Astrocyte (in vitro differentiated cells and primary cell): ENCODE results near the gene MAGI1. TPM values are rescaled to one million over a fixed set of nuclear protein-coding genes. Genes with fewer than 3 reads are reported as not detected.

Experiments used
- DNase-seq: peaks from one replicate; pipeline ENCODE4 v3.0.0-alpha.2; 2010; ENCODE audit warnings: low read depth
- FAIRE-seq: peaks from 2 replicates; lab custom pipeline; 2011; peaks lifted over from hg19 to GRCh38; lab: Jason Lieb, UNC
- H2AFZ ChIP-seq: 2 replicates; pipeline ENCODE4 v1.6.0; 2012; ENCODE audit warnings: low read depth, low read length, inconsistent platforms
- H3K27ac ChIP-seq: 2 replicates; pipeline ENCODE4 v1.5.1; 2011; ENCODE audit warnings: low read depth, low read length, inconsistent platforms
- H3K27me3 ChIP-seq: 2 replicates; pipeline ENCODE4 v1.6.0; 2011; ENCODE audit warnings: low read length, inconsistent platforms; ENCODE audit not compliant: insufficient read depth
- H3K36me3 ChIP-seq: 2 replicates; pipeline ENCODE4 v1.5.1; 2011; ENCODE audit warnings: low read length, inconsistent platforms; ENCODE audit not compliant: insufficient read depth
- H3K4me1 ChIP-seq: 2 replicates; pipeline ENCODE4 v1.5.1; 2011; ENCODE audit warnings: low read length, inconsistent platforms; ENCODE audit not compliant: insufficient read depth
- H3K4me2 ChIP-seq: 2 replicates; pipeline ENCODE4 v1.6.0; 2012; ENCODE audit warnings: low read length, inconsistent platforms
- H3K4me3 ChIP-seq: 2 replicates; pipeline ENCODE4 v1.5.1; 2011; ENCODE audit warnings: low read depth, mild to moderate bottlenecking, low read length, inconsistent platforms; ENCODE audit not compliant: insufficient read depth
- H3K79me2 ChIP-seq: 2 replicates; pipeline ENCODE4 v1.6.0; 2012; ENCODE audit warnings: mild to moderate bottlenecking, low read length, inconsistent platforms; ENCODE audit not compliant: insufficient read depth
- H3K9ac ChIP-seq: 2 replicates; pipeline ENCODE4 v1.6.0; 2012; ENCODE audit warnings: mild to moderate bottlenecking, low read length, inconsistent platforms
- H3K9me3 ChIP-seq: 2 replicates; pipeline ENCODE4 v1.5.1; 2012; ENCODE audit warnings: low read depth, mild to moderate bottlenecking, low read length, inconsistent platforms; ENCODE audit not compliant: insufficient read depth
- H4K20me1 ChIP-seq: 2 replicates; pipeline ENCODE4 v1.6.0; 2012; ENCODE audit warnings: low read length, inconsistent platforms; ENCODE audit not compliant: insufficient read depth
- H3K27ac Mint-ChIP-seq: one replicate; pipeline ENCODE4 v1.8.0; 2021; ENCODE audit warnings: mild to moderate bottlenecking, mixed read lengths; ENCODE audit not compliant: unreplicated experiment
- H3K27me3 Mint-ChIP-seq: one replicate; pipeline ENCODE4 v1.8.0; 2021; ENCODE audit warnings: low read depth, mixed read lengths; ENCODE audit not compliant: unreplicated experiment
- H3K36me3 Mint-ChIP-seq: one replicate; pipeline ENCODE4 v1.8.0; 2021; ENCODE audit warnings: low read depth, mixed read lengths; ENCODE audit not compliant: unreplicated experiment
- H3K4me1 Mint-ChIP-seq: one replicate; pipeline ENCODE4 v1.8.0; 2021; ENCODE audit warnings: low read depth, mixed read lengths; ENCODE audit not compliant: unreplicated experiment
- H3K4me3 Mint-ChIP-seq: one replicate; pipeline ENCODE4 v1.8.0; 2021; ENCODE audit warnings: mild to moderate bottlenecking, moderate library complexity, mixed read lengths; ENCODE audit not compliant: unreplicated experiment
- H3K9me3 Mint-ChIP-seq: one replicate; pipeline ENCODE4 v1.8.0; 2021; ENCODE audit warnings: mild to moderate bottlenecking, mixed read lengths; ENCODE audit not compliant: unreplicated experiment
- EZH2 ChIP-seq: IDR thresholded peaks from 2 replicates; pipeline ENCODE4 v1.6.1; 2012; ENCODE audit warnings: mild to moderate bottlenecking, low read length, inconsistent platforms; ENCODE audit not compliant: insufficient read depth
- total RNA-seq: library from RNA; stranded (reverse); gene quantifications from 2 replicates; pipeline ENCODE4 v1.2.1, GENCODE V29; 2021
- TF ChIP-seq, protein P1 (sequence below): IDR thresholded peaks from 2 replicates; pipeline ENCODE4 v1.5.1; 2011; ENCODE audit warnings: low read depth, mild to moderate bottlenecking, inconsistent platforms, low read length, moderate library complexity; ENCODE audit not compliant: insufficient read depth

The MAGI1 gene
- total RNA-seq, 1 donor from 2014 or later: 31.8 TPM

- Histone ChIP-seq H4K20me1 (peaks cover 4% of the 10 kb centered on the region), H3K27ac (no peak overlapping the region), H2AFZ (no peak overlapping the region), H3K4me1 (peaks cover 9% of the 10 kb centered on the region), H3K36me3 (no peaks in the 10 kb centered on the region), H3K4me3 (no peak overlapping the region), H3K9me3 (no peaks in the 10 kb centered on the region), H3K9ac (no peak overlapping the region), H3K27me3 (no peaks in the 10 kb centered on the region), H3K4me2 (no peak overlapping the region), H3K79me2 (no peaks in the 10 kb centered on the region)
- Mint-ChIP-seq H3K4me1 (peaks cover 13% of the 10 kb centered on the region), H3K36me3 (peaks cover 2% of the 10 kb centered on the region), H3K9me3 (no peaks in the 10 kb centered on the region), H3K27ac (no peak overlapping the region), H3K27me3 (no peaks in the 10 kb centered on the region), H3K4me3 (no peak overlapping the region)
- FAIRE-seq (no peak), DNase-seq (peak; percentile 62)
- no peak for TF ChIP-seq EZH2
- TF ChIP-seq, protein P1, sequence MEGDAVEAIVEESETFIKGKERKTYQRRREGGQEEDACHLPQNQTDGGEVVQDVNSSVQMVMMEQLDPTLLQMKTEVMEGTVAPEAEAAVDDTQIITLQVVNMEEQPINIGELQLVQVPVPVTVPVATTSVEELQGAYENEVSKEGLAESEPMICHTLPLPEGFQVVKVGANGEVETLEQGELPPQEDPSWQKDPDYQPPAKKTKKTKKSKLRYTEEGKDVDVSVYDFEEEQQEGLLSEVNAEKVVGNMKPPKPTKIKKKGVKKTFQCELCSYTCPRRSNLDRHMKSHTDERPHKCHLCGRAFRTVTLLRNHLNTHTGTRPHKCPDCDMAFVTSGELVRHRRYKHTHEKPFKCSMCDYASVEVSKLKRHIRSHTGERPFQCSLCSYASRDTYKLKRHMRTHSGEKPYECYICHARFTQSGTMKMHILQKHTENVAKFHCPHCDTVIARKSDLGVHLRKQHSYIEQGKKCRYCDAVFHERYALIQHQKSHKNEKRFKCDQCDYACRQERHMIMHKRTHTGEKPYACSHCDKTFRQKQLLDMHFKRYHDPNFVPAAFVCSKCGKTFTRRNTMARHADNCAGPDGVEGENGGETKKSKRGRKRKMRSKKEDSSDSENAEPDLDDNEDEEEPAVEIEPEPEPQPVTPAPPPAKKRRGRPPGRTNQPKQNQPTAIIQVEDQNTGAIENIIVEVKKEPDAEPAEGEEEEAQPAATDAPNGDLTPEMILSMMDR: no peak
Observed at GRCh38 chr3:65978116-65978515, 60.6 kb downstream of the MAGI1 start.

DNA sequence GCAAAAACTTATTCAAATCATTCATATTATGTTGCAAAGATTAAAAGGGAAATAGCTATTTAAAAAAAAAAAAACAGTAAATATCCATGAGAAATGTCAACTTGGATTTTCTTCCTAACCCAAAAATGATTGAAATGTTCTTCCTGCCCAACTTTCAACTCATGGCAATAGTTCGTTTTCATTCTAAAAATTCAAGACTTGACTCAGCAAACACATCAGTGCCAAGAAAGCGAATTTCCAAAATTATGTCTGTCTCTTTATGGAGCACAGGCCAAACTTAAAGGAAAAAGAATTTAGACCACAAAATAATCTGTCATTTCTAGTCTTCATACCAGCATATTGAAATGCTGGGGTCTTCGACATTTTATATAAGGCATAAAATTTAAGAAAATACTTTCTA is 63.7 kb downstream of the MAGI1 start:
- H3K9me3 ChIP-seq: no peaks in the 10 kb centered on the region
- peaks cover 5% of the 10 kb centered on the region for H3K79me2 ChIP-seq
- DNase-seq (no peak), FAIRE-seq (no peak)
- Mint-ChIP-seq H3K9me3 (no peaks in the 10 kb centered on the region), H3K27me3 (no peaks in the 10 kb centered on the region), H3K4me1 (peaks cover 18% of the 10 kb centered on the region), H3K27ac (no peak overlapping the region), H3K4me3 (no peak overlapping the region), H3K36me3 (peaks cover 2% of the 10 kb centered on the region)
- H3K9ac ChIP-seq: no peak overlapping the region
- H3K27me3 ChIP-seq: no peaks in the 10 kb centered on the region
- no peaks in the 10 kb centered on the region for H3K36me3 ChIP-seq
- H4K20me1 ChIP-seq: peaks cover 4% of the 10 kb centered on the region
- TF ChIP-seq EZH2: no peak
- TF ChIP-seq, protein P1: no peak
- no peak overlapping the region for H3K4me2 ChIP-seq
- H3K4me1 ChIP-seq: peaks cover 9% of the 10 kb centered on the region
- H2AFZ ChIP-seq: no peak overlapping the region
- H3K4me3 ChIP-seq: no peak overlapping the region
- no peak overlapping the region for H3K27ac ChIP-seq

- H3K27ac ChIP-seq: no peak overlapping the region
- H2AFZ ChIP-seq: no peak overlapping the region
- DNase-seq: no peak
- TF ChIP-seq EZH2: no peak
- TF ChIP-seq, protein P1: no peak
- peaks cover 2% of the 10 kb centered on the region for H3K36me3 Mint-ChIP-seq
- no peaks in the 10 kb centered on the region for H3K9me3 ChIP-seq
- H3K27me3 Mint-ChIP-seq: no peaks in the 10 kb centered on the region
- H3K4me1 Mint-ChIP-seq: peaks cover 16% of the 10 kb centered on the region
- peak; percentile 23 for FAIRE-seq
- no peak overlapping the region for H3K4me3 ChIP-seq
- no peak overlapping the region for H3K27ac Mint-ChIP-seq
- no peak overlapping the region for H3K4me2 ChIP-seq
- no peaks in the 10 kb centered on the region for H3K9me3 Mint-ChIP-seq
- no peak overlapping the region for H3K9ac ChIP-seq
- no peaks in the 10 kb centered on the region for H3K27me3 ChIP-seq
- peaks cover 5% of the 10 kb centered on the region for H3K4me1 ChIP-seq
- no peaks in the 10 kb centered on the region for H3K36me3 ChIP-seq
- no peak overlapping the region for H3K4me3 Mint-ChIP-seq
- peaks cover 6% of the 10 kb centered on the region for H3K79me2 ChIP-seq
- peaks cover 4% of the 10 kb centered on the region for H4K20me1 ChIP-seq
Observed at GRCh38 chr3:65974509-65974908, 64.2 kb downstream of the MAGI1 start.
